Neural cell (in vitro differentiated cells): ENCODE data around the gene RAB7B. TPM values are rescaled to one million over a fixed set of nuclear protein-coding genes. Genes with fewer than 3 reads are reported as not detected.

Experiments used
- H2AFZ ChIP-seq: fragments of 200-600, 300-800 bp; sonication (generic), shearing (Covaris generic); 2 replicates; pipeline ENCODE4 v1.6.0; 2014; ENCODE audit warnings: low read depth, mild to moderate bottlenecking, antibody characterized with exemption, low read length, moderate library complexity
- H3F3A ChIP-seq: fragments of 200-600 bp; shearing (Covaris generic); 2 replicates; pipeline ENCODE4 v1.6.1; 2016; ENCODE audit warnings: mild to moderate bottlenecking, moderate library complexity, mixed read lengths, antibody characterized with exemption, low read length; ENCODE audit not compliant: insufficient read depth, poor library complexity, severe bottlenecking
- H3K27ac ChIP-seq: fragments of 200-600, 300-800 bp; sonication (generic), shearing (Covaris generic); 2 replicates; pipeline ENCODE4 v1.5.1; 2014; ENCODE audit warnings: mild to moderate bottlenecking, low read length, moderate library complexity
- H3K27me3 ChIP-seq: fragments of 300-800, 200-600 bp; sonication (generic), shearing (Covaris generic); 2 replicates; pipeline ENCODE4 v1.6.0; 2014; ENCODE audit warnings: mild to moderate bottlenecking, low read depth, low read length, moderate library complexity; ENCODE audit not compliant: insufficient read depth
- H3K36me3 ChIP-seq: fragments of 300-800, 200-600 bp; sonication (generic), shearing (Covaris generic); 2 replicates; pipeline ENCODE4 v1.5.1; 2014; ENCODE audit warnings: mild to moderate bottlenecking, antibody characterized with exemption, low read length, moderate library complexity; ENCODE audit not compliant: insufficient read depth
- H3K4me2 ChIP-seq: fragments of 300-800, 200-600 bp; sonication (generic), shearing (Covaris generic); 2 replicates; pipeline ENCODE4 v1.6.0; 2014; ENCODE audit warnings: mild to moderate bottlenecking, low read length
- H3K4me3 ChIP-seq: fragments of 300-800, 200-600 bp; sonication (generic), shearing (Covaris generic); 2 replicates; pipeline ENCODE4 v1.5.1; 2014; ENCODE audit warnings: mild to moderate bottlenecking, low read length, moderate library complexity
- H3K79me2 ChIP-seq: fragments of 200-600 bp; shearing (Covaris generic); replicated peaks from 2 replicates; pipeline ENCODE4 v1.6.0; 2014; ENCODE audit warnings: mild to moderate bottlenecking, low read length, moderate library complexity; ENCODE audit not compliant: insufficient read depth
- H3K9ac ChIP-seq: fragments of 300-800, 200-600 bp; sonication (generic), shearing (Covaris generic); 2 replicates; pipeline ENCODE4 v1.6.1; 2016; ENCODE audit warnings: mild to moderate bottlenecking, low read length, mixed read lengths
- H3K9me2 ChIP-seq: fragments of 200-600 bp; shearing (Covaris generic); 2 replicates; pipeline ENCODE4 v1.6.1; 2016; ENCODE audit warnings: mild to moderate bottlenecking, low read length, mixed read lengths; ENCODE audit not compliant: insufficient read depth
- H3K9me3 ChIP-seq: fragments of 200-600, 300-800 bp; sonication (generic), shearing (Covaris generic); 2 replicates; pipeline ENCODE4 v1.6.1; 2016; ENCODE audit warnings: mild to moderate bottlenecking, mixed run types, low read length, moderate library complexity, mixed read lengths
- H4K20me1 ChIP-seq: fragments of 200-600 bp; shearing (Covaris generic); 2 replicates; pipeline ENCODE4 v1.6.1; 2016; ENCODE audit warnings: mild to moderate bottlenecking, mixed run types; ENCODE audit not compliant: insufficient read depth
- EP300 ChIP-seq: fragments of 450-650 bp; conservative IDR thresholded peaks from 2 replicates; pipeline ENCODE4 v1.6.1; 2014; ENCODE audit warnings: antibody characterized with exemption, mild to moderate bottlenecking, moderate library complexity; ENCODE audit not compliant: poor library complexity, severe bottlenecking
- EZH2 ChIP-seq: fragments of 200-600, 300-800 bp; shearing (Covaris generic), sonication (generic); IDR thresholded peaks from 2 replicates; pipeline ENCODE4 v1.6.1; 2014; ENCODE audit warnings: antibody characterized with exemption, low read length, borderline replicate concordance, mild to moderate bottlenecking; ENCODE audit not compliant: insufficient read depth, poor library complexity, severe bottlenecking
- MXI1 ChIP-seq: fragments of 450-650 bp; conservative IDR thresholded peaks from 2 replicates; pipeline ENCODE4 v1.6.1; 2014; ENCODE audit warnings: antibody characterized with exemption, mild to moderate bottlenecking; ENCODE audit not compliant: poor library complexity, severe bottlenecking
- POLR2AphosphoS5 ChIP-seq: IDR thresholded peaks from 2 replicates; pipeline ENCODE4 v1.6.1; 2012
- RAD21 ChIP-seq: fragments of 450-650 bp; conservative IDR thresholded peaks from 2 replicates; pipeline ENCODE4 v1.6.1; 2014; ENCODE audit warnings: antibody characterized with exemption, mild to moderate bottlenecking, moderate library complexity
- REST ChIP-seq: IDR thresholded peaks from 2 replicates; pipeline ENCODE4 v1.6.1; 2012; ENCODE audit warnings: borderline replicate concordance
- SMC3 ChIP-seq: fragments of 450-650 bp; conservative IDR thresholded peaks from 2 replicates; pipeline ENCODE4 v1.6.1; 2014; ENCODE audit warnings: antibody characterized with exemption, mild to moderate bottlenecking, moderate library complexity; ENCODE audit not compliant: poor library complexity
- TAF1 ChIP-seq: IDR thresholded peaks from 2 replicates; pipeline ENCODE4 v1.6.1; 2012; ENCODE audit warnings: low read depth
- polyA plus RNA-seq: library from polyadenylated mRNA; depleted of rRNA; stranded (reverse); fragments of >200 nt; gene quantifications from 2 replicates; pipeline ENCODE4 v1.2.3, GENCODE V29; 2014
- TF ChIP-seq, protein P1 (sequence below): fragments of 450-650 bp; IDR thresholded peaks from 2 replicates; pipeline ENCODE4 v1.5.1; 2014; ENCODE audit warnings: antibody characterized with exemption, mild to moderate bottlenecking, moderate library complexity; ENCODE audit not compliant: poor library complexity, severe bottlenecking

RAB7B gene
- polyA plus RNA-seq, 1 donor from 2014 or later = not detected

DNA sequence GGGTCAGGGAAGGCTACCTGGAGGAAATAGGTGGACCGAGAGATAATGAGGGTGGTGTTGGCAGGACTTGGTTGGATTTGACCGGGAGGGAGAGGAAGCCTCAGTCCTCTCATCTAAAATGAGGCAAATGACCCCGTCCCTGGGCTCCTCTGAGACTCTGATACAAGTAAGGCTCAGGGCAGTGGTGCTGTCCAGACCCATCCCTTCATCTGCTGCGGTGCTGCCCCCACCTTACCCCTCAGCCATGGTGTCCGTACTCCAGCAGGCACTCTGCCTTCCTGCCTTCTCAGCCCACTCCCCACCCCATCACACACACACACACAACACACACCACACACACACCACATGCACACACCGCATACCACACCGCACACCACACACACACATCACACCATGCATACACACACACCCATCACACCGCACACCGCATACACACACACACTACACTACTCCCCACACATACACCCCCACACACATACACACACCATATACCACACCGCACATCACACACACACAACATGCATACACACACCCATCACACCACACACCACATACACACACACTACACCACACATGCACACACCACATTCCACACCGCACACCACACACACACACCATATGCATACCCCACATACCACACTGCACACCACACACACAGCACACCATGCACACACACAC lies 30.6 kb downstream of the RAB7B start:
- H4K20me1 ChIP-seq = no peaks in the 10 kb centered on the region
- H3K4me3 ChIP-seq = no peak overlapping the region
- no peak overlapping the region for H3K27ac ChIP-seq
- H3K4me2 ChIP-seq = no peak overlapping the region
- H3K9me3 ChIP-seq = no peaks in the 10 kb centered on the region
- no peak overlapping the region for H3K9ac ChIP-seq
- no peaks in the 10 kb centered on the region for H3K9me2 ChIP-seq
- no peaks in the 10 kb centered on the region for H3K27me3 ChIP-seq
- H3F3A ChIP-seq = no peaks in the 10 kb centered on the region
- no peaks in the 10 kb centered on the region for H3K36me3 ChIP-seq
- no peaks in the 10 kb centered on the region for H3K79me2 ChIP-seq
- H2AFZ ChIP-seq = no peak overlapping the region
- TF ChIP-seq, protein P1, sequence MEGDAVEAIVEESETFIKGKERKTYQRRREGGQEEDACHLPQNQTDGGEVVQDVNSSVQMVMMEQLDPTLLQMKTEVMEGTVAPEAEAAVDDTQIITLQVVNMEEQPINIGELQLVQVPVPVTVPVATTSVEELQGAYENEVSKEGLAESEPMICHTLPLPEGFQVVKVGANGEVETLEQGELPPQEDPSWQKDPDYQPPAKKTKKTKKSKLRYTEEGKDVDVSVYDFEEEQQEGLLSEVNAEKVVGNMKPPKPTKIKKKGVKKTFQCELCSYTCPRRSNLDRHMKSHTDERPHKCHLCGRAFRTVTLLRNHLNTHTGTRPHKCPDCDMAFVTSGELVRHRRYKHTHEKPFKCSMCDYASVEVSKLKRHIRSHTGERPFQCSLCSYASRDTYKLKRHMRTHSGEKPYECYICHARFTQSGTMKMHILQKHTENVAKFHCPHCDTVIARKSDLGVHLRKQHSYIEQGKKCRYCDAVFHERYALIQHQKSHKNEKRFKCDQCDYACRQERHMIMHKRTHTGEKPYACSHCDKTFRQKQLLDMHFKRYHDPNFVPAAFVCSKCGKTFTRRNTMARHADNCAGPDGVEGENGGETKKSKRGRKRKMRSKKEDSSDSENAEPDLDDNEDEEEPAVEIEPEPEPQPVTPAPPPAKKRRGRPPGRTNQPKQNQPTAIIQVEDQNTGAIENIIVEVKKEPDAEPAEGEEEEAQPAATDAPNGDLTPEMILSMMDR = no peak
- TF ChIP-seq POLR2AphosphoS5 (no peak), TAF1 (no peak), EZH2 (no peak), EP300 (no peak), RAD21 (no peak), SMC3 (no peak), MXI1 (no peak), REST (no peak)

DNA sequence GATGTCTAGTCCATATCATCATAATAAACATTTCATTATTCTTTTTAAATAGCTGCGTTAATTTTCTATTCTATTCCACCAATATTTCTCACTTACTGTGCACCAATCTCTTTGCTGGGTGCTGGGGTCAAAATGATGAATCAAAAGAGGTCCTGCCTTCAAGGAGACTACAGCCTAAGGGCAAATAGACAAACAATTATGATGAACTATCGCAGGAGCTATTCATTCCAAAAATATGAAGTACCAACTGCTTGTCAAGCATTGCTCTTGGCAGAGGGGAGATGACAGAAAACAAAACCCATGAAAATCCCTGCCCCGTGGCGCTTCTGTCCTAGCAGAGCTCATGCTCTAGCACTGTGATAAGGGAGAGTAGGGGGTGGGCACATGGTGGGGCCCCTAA lies 31.1 kb downstream of the RAB7B start:
- TF ChIP-seq TAF1 = no peak
- no peak for TF ChIP-seq REST
- TF ChIP-seq EZH2 = no peak
- TF ChIP-seq MXI1 = no peak
- TF ChIP-seq POLR2AphosphoS5 = no peak
- TF ChIP-seq RAD21 = no peak
- TF ChIP-seq, protein P1 = no peak
- TF ChIP-seq EP300 = no peak
- TF ChIP-seq SMC3 = no peak
- Histone ChIP-seq H3F3A (no peaks in the 10 kb centered on the region), H2AFZ (no peak overlapping the region), H4K20me1 (no peaks in the 10 kb centered on the region), H3K9ac (no peak overlapping the region), H3K27ac (no peak overlapping the region), H3K27me3 (no peaks in the 10 kb centered on the region), H3K36me3 (no peaks in the 10 kb centered on the region), H3K79me2 (no peaks in the 10 kb centered on the region), H3K9me3 (no peaks in the 10 kb centered on the region), H3K9me2 (no peaks in the 10 kb centered on the region), H3K4me2 (no peak overlapping the region), H3K4me3 (no peak overlapping the region)
